HEK293 (cell line): Measurements from ENCODE around the gene IL17REL.

Experiments
- SALL2 ChIP-seq: fragments of 450-650 bp; formaldehyde crosslinking; IDR thresholded peaks from 2 replicates; pipeline ENCODE4 v1.5.0; 2017; ENCODE audit warnings: missing biosample characterization, mild to moderate bottlenecking, missing genetic modification characterization, borderline replicate concordance
- ZNF174 ChIP-seq: fragments of 450-650 bp; formaldehyde crosslinking; IDR thresholded peaks from 2 replicates; pipeline ENCODE4 v1.5.0; 2017; ENCODE audit warnings: missing biosample characterization, mild to moderate bottlenecking, missing genetic modification characterization
- ZNF785 ChIP-seq: fragments of 450-650 bp; formaldehyde crosslinking; IDR thresholded peaks from 2 replicates; pipeline ENCODE4 v1.5.1; 2016; ENCODE audit warnings: missing biosample characterization, missing genetic modification characterization
- ZNF843 ChIP-seq: fragments of 450-650 bp; formaldehyde crosslinking; IDR thresholded peaks from 2 replicates; pipeline ENCODE4 v1.5.1; 2016; ENCODE audit warnings: missing biosample characterization, missing genetic modification characterization
- TF ChIP-seq, protein P1 (sequence below): fragments of 450-650 bp; formaldehyde crosslinking; IDR thresholded peaks from 2 replicates; pipeline ENCODE4 v1.5.1; 2016; ENCODE audit warnings: missing biosample characterization, missing genetic modification characterization
- TF ChIP-seq, protein P2 (sequence below): fragments of 450-650 bp; formaldehyde crosslinking; IDR thresholded peaks from 2 replicates; pipeline ENCODE4 v1.5.1; 2016; ENCODE audit warnings: missing biosample characterization, missing genetic modification characterization
- TF ChIP-seq, protein P3 (sequence below): fragments of 450-650 bp; formaldehyde crosslinking; conservative IDR thresholded peaks from 2 replicates; pipeline ENCODE4 v1.5.1; 2016; ENCODE audit warnings: low read depth, missing biosample characterization, missing genetic modification characterization
- TF ChIP-seq, protein P4 (sequence below): fragments of 450-650 bp; formaldehyde crosslinking; IDR thresholded peaks from 2 replicates; pipeline ENCODE4 v1.5.1; 2017; ENCODE audit warnings: missing biosample characterization, missing genetic modification characterization

DNA sequence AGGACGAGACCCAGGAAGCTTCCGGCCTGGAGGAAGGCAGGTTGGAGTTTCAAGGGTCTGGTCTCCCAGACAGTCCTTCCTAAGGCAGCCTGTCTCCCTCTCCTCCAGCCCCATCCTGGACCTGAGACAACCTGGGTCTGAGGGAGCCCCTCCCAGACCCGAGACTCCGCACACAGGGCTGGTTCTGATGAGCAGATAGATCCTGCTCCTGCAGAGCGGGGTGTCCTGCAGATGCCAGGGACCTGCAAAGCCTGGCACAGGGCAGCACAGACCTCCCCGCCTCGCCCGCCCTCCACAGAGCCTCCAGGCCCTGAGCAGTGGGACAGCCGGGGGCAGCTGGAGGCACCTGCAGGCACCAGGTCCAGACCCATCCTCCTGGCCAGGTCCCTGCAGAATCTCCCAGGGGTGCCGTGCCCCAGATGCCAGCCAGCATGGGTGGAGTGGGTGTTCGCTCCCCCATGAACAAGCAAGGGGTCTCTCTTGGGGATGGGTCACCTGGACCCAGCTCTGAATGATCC lies 44.2 kb downstream of the IL17REL start:
- TF ChIP-seq ZNF843 (tag by site-specific recombination) (no peak), ZNF785 (tag by site-specific recombination) (no peak), SALL2 (no peak), ZNF174 (tag by site-specific recombination) (no peak)
- TF ChIP-seq, protein P1, sequence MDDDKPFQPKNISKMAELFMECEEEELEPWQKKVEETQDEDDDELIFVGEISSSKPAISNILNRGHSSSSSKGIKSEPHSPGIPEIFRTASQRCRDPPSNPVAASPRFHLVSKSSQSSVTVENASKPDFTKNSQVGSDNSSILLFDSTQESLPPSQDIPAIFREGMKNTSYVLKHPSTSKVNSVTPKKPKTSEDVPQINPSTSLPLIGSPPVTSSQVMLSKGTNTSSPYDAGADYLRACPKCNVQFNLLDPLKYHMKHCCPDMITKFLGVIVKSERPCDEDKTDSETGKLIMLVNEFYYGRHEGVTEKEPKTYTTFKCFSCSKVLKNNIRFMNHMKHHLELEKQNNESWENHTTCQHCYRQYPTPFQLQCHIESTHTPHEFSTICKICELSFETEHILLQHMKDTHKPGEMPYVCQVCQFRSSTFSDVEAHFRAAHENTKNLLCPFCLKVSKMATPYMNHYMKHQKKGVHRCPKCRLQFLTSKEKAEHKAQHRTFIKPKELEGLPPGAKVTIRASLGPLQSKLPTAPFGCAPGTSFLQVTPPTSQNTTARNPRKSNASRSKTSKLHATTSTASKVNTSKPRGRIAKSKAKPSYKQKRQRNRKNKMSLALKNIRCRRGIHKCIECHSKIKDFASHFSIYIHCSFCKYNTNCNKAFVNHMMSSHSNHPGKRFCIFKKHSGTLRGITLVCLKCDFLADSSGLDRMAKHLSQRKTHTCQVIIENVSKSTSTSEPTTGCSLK (tag by site-specific recombination), result no peak
- TF ChIP-seq, protein P2, sequence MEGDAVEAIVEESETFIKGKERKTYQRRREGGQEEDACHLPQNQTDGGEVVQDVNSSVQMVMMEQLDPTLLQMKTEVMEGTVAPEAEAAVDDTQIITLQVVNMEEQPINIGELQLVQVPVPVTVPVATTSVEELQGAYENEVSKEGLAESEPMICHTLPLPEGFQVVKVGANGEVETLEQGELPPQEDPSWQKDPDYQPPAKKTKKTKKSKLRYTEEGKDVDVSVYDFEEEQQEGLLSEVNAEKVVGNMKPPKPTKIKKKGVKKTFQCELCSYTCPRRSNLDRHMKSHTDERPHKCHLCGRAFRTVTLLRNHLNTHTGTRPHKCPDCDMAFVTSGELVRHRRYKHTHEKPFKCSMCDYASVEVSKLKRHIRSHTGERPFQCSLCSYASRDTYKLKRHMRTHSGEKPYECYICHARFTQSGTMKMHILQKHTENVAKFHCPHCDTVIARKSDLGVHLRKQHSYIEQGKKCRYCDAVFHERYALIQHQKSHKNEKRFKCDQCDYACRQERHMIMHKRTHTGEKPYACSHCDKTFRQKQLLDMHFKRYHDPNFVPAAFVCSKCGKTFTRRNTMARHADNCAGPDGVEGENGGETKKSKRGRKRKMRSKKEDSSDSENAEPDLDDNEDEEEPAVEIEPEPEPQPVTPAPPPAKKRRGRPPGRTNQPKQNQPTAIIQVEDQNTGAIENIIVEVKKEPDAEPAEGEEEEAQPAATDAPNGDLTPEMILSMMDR (tag by site-specific recombination), result no peak
- TF ChIP-seq, protein P3, sequence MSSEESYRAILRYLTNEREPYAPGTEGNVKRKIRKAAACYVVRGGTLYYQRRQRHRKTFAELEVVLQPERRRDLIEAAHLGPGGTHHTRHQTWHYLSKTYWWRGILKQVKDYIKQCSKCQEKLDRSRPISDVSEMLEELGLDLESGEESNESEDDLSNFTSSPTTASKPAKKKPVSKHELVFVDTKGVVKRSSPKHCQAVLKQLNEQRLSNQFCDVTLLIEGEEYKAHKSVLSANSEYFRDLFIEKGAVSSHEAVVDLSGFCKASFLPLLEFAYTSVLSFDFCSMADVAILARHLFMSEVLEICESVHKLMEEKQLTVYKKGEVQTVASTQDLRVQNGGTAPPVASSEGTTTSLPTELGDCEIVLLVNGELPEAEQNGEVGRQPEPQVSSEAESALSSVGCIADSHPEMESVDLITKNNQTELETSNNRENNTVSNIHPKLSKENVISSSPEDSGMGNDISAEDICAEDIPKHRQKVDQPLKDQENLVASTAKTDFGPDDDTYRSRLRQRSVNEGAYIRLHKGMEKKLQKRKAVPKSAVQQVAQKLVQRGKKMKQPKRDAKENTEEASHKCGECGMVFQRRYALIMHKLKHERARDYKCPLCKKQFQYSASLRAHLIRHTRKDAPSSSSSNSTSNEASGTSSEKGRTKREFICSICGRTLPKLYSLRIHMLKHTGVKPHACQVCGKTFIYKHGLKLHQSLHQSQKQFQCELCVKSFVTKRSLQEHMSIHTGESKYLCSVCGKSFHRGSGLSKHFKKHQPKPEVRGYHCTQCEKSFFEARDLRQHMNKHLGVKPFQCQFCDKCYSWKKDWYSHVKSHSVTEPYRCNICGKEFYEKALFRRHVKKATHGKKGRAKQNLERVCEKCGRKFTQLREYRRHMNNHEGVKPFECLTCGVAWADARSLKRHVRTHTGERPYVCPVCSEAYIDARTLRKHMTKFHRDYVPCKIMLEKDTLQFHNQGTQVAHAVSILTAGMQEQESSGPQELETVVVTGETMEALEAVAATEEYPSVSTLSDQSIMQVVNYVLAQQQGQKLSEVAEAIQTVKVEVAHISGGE (tag by site-specific recombination), result no peak
- TF ChIP-seq, protein P4, sequence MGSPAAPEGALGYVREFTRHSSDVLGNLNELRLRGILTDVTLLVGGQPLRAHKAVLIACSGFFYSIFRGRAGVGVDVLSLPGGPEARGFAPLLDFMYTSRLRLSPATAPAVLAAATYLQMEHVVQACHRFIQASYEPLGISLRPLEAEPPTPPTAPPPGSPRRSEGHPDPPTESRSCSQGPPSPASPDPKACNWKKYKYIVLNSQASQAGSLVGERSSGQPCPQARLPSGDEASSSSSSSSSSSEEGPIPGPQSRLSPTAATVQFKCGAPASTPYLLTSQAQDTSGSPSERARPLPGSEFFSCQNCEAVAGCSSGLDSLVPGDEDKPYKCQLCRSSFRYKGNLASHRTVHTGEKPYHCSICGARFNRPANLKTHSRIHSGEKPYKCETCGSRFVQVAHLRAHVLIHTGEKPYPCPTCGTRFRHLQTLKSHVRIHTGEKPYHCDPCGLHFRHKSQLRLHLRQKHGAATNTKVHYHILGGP (tag by site-specific recombination), result no peak
